Measurements from ENCODE around the gene SAMD14. TPM values are rescaled to one million over a fixed set of nuclear protein-coding genes. Genes with fewer than 3 reads are reported as not detected.

The SAMD14 gene
- polyA plus RNA-seq, 1 donor: 16.1 TPM

DNA sequence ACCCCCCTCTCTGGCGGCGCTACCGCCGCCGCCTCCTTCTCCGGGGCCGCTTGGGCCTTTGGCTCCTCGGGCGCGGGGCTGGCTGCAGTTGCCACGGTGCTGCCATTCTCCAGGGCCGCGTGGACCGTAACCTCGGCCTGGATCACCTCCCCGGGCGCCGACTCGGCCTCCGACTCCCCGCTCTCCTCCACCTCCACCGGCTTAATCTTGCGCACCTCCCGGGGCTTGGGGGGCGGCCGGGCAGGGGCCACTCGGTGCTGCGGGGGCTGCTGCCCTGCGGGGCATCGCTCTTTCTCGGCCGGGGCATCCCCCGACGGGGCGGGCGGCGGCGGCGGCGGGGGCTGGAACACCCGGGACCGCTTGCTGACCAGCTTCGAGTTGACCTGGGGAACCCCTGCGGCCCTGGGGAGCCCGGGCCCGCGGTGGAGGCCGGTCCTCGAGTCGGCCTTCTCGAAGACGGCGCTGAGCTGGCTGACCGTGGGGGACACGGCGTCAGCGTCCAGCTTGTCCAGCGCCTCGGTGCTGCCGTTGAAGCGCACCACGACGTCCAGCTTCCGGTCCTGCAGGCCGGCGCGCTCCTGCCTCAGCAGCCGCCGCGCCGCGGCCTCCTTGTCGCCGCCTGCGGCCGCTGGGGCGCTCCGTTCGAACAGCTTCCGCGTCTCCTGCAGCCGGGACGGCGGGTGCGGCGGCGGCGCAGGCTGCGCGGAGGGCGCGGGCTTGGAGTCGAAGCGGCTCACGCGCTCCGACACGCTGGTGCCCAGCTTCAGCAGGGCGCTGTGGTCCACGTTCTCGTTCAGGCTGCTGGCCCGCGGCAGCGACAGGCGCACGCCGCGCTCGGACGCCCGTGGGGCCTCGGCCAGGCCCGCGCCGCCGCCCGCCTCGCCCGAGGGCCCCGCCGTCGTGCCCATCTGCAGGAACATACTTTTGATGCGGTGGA lies 19.7 kb upstream of the SAMD14 start:
- DNase-seq: no peak

- DNase-seq: no peak
Observed at GRCh38 chr17:50149091-50149416, 19.1 kb upstream of the SAMD14 start.

- DNase-seq: no peak
Observed at GRCh38 chr17:50148226-50149090, 18.5 kb upstream of the SAMD14 start.

DNA sequence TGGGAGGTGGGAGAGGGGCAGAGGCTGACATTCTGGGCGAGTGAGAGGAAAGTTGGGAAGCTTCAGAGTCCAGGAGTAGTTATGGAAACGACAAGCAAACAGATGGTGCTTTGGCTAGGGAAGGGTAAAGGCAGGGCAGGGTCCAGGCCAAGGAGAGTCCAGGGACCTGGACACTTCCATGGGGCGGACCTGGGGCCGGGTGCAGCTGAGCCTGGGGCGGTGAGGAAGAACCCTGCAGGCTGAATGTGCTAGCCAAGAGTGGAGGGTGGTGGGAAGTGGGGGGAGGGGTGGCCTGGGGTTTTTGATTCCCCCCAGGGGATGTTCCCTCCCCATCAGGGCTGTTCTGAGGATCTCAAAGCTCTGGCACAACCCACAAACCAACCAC lies 17.9 kb upstream of the SAMD14 start:
- DNase-seq: no peak

DNA sequence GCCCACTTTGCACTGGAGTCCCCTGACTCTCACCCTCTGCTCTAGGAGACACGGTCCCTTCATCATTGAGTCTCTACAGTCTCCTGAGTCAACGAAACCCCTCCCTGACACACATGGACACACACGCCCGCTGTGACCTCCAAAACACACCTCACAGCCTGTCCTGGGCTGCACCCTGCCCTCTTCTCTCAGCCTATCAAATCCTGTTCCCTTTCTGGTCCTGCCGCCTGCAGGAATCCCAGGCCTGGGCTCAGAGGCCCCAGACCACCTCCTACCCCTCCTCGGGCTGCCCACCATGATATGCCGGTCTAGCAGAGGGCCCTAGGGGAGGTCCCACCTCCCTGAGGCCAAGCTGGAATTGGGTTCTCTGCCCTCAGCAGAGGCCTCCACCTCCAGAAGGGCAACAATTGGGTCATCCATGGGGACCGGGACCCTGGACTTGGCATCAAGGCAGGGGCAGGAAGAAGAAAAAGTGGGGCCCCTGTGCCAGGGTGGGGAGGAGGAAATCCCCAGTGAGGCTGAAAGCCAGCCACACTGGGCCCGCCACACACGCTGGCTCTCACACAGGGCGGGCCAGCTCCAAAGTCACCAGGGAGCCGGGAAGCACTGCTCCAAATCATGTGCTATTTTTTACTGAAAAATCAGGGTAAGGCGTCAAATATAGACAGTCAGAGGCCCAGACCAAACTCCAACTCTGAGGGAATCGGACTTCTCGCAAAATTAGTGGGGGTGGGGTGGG lies 17.1 kb upstream of the SAMD14 start:
- DNase-seq: no peak

DNA sequence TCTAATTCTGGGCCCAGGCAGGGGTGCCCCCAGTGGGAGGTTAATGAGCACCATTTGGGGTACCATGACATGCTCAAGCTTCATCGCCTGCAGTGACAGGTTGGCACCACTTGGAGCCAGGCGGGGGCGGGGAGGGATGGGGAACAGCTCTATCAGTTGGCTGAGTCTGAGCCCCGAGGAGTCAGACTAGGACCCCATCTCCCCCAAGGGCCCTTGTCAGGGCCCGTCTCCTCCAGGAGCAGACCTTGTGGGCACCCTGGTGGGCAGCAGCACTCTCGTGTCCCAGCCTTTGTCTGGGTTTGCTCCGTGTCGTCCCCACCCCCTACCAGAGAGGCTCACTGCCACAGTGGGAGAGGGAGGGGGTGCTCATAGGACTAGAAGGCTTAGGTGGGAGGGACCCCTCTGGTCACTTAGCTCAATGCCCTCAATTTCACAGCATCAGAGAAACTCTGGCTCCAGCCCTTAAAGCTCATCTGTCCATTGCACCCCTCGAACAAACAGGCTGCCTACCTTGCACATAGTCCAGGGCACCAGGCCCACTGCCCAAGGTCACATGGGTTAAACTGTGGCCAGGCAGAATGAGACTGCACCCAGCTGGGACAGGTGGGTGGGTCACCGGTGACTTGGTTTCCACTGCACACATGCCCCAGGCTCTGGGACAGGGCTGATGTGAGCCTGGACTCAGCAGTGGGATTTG lies 16.4 kb upstream of the SAMD14 start:
- no peak for DNase-seq

GRCh38 chr17:50145532-50146229 lies 15.7 kb upstream of the SAMD14 start:
- no peak for DNase-seq

DNA sequence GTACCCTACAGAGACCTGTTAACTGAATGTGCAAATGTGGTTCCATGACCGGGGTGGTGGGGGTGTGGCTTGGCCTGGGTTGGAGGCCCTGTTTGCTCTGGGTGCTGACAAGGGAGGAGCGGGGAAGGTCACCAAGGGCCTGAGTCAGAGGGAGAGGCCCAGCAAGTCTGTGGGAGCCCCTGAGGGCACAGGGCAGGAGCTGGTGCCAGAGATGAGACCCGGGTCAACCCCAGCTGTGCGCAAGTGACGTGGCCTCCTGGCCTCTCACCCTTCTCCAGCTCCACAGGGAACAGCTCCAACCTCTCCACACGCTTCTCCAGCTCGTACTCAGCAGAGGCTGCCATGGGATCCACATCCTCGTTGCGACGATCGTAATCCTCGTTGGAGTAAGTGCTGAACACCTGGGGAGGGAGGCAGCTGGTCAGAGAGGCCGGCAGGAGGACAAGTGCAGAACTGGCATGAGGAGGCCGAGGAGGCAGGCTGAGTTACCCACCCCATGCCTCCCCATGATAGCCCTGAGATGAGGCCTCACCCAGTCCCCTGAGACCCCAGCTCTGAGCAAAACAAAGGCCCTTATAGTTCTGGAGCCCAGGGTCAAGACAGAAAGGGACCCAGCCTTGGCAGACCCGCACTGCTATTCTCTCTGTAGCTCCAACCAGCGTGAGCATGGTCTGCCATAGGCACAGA lies 15.0 kb upstream of the SAMD14 start:
- no peak for DNase-seq

- DNase-seq: no peak
Observed at GRCh38 chr17:50144355-50144754, 14.4 kb upstream of the SAMD14 start.

DNA sequence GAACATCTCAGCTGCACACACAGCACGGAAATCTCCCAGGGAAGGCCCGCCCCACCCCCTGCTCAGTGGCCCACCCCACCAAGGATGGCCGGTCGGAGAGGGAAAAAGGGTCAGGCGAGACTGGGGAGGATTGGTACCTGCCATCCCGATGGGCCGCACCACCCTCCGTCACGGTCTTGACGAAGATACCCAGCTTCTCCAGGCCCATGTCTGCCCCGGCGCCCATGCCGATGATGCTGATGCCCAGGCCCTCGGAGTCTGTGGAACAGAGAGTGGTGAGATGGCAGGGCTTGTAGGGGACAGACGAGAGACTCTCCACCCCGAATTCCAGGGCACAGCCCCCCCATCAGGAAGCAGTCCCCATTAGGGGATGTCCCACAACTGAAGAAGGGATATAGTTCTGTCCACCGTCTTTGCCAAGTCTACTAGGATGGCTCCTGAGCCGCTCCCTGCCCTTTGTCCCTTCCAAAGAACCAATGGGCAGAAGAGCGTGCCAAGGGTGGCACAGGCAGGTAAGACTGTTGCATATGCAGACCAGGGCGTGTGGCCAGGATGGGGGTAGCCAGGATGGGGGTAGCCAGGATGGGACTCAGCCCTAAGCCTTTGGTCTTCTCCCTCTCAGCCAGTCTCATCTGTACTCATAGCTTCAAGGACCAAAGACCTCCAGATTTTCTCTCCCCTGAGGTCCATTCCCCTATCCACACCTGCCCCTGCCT lies 13.7 kb upstream of the SAMD14 start:
- no peak for DNase-seq

DNA sequence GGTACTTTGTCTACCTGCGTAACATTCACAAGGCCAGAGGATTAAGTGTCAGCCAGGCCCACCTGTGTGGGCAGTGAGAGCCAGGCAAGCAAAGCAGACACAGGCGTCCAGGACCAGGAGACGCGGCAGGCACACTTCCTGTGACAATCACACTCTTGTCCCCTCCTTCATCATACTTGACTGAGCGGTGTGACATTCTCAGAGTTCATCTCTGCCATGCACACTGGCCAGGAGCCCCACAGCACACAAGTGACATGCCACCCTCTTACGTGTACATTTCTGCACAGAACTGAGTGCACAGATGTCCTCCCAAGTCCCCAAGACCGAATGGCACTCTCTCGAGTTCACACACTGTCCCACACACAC lies 11.8 kb upstream of the SAMD14 start:
- DNase-seq: no peak

DNA sequence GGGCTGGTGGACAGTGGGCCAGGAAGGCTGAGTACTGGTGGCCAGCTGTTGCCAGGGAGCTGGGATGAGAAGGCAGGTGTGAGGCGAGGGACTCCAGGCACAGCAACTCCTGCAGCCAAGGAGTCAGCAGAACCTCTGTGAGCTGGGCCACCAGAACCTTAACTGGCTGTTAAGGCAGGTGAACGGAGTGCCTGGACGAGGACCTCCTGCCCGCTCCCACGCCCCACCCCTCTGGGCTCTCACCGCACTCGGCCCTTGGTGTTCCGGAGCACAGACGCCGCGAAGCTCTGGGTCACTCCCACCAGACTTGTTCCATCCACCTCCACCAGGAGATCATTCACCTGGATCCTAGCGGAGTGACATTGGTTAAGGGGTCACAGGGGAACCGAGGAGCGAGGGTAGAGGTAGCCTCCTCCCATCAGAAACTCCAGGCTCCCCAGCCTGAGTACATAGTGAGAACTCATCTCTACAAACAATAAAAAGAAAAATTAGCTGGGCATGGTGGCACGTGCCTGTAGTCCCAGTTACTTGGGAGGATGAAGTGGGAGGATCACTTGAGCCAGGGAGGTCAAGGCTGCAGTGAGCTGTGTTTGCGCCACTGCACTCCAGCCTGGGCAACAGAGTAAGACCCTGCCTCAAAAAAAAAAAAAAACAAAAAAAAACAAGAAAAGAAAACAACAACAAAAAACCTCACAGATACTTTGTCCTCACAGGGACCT lies 11.2 kb upstream of the SAMD14 start:
- no peak for DNase-seq

GRCh38 chr17:50139950-50140885 lies 10.3 kb upstream of the SAMD14 start:
- DNase-seq: no peak

DNA sequence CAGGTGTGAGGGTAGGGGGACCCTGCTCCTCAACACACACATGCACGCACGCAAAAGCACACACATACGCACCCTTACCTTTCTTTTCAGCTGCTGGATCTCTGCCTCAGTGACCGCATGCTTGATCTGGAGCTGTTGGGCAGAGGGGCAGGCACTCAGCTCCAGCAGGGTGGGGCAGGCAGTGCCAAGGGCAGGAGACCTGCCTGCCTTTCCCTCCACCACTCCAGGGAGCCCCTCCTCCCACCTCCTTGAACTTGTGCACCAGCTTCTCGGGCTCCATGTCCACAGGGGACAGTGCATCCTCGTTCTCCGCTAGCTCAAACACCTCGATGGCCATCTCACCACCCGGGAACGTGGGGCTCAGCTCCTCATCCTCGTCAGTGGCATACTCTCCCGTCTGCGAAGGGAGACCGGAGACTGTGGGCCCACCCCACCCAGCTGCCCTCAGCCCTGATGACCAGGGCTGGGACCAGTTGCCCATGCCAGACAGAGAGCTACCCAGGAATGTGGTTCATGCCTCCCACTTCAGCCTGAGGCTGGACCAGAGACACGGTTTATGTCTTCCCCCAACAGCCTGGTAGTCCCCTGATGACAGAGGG lies 9.3 kb upstream of the SAMD14 start:
- DNase-seq: no peak

DNA sequence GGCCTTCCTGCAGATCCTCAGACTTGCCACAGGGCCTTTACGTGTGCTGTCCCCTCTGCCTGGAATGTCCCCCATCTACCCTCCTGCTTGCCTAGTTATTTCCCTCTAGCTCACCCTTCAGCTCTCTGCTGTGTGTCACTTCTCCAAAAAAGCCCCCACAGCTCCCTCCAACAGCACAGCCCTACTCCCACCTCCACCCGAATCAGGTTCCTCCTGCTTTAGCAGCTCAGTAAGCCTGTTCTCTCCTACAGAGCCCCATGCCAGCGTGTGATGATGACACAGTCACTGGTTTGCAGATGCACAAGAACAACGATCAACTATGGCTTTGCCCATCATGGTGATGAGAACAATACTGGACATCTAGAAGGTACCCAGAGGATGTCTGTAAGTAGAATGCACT lies 7.1 kb upstream of the SAMD14 start:
- no peak for DNase-seq

- DNase-seq: no peak
Observed at GRCh38 chr17:50136096-50136687, 6.2 kb upstream of the SAMD14 start.

All from left kidney (tissue), 2 donors.